HG03354 (cell line): ENCODE measurements around the gene LDB2.

ENCODE experiments used
- ATAC-seq: cut with Tn5 transposase; IDR thresholded peaks from one replicate; pipeline ENCODE4 v1.9.1; 2021; ENCODE audit warnings: mild to moderate bottlenecking; ENCODE audit not compliant: unreplicated experiment, poor library complexity, severe bottlenecking

LDB2 gene

DNA sequence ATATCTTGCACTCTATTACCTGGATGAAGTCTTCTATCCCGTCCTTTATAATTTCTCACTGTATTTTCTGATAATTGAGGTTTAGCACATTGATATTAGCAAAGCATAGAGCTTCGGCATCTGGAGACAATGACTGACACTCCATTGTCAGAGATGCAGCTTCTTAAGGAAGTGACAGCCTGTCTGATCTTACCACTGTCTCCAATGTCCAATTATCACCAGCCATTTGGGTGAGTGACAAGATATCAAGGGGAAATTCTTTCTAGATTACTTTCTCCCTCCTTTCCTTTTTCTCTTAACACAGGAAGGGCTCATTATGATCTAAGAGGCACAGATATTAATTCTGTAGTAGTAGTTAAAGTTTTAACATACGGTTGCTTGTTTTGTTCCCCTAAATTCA, 86.4 kb downstream of the LDB2 start:
- no peak for ATAC-seq

DNA sequence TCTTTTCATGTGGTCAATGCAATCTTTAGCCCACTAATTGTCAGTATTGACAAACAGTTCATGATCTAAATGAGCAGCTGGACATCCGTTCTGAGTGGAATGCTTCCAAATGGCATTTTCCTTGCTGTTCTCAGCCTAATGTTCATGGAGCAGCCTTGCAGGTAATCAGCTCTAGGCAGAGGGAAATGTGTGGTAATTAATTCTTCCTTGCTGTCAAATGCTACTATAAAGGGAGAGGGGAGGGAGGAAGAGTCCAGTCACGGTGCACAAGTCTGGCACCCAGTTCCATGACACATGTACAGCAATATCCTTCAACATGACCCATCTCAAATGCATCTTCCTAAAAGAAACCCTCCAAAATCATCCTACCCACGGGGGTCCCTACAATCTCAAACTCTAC, 88.5 kb downstream of the LDB2 start:
- ATAC-seq = no peak

DNA sequence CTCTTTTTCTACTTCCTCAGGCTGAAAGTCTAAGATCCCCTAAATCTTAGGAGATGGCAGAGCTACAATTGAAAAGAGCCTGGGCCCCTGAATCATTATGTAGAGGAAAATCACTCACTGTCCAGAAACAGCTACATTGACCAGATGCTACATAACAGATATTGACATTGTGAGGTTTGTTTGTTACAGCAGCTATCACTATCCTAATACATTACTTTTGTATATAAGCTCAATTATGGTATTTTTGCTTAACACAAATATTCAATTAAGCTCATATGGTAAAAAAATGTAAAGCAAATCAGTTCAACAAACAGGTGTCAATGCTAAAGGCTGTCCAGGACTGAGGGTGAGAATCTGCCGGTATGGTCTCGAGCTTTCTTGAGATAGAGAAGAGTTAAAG, 89.4 kb downstream of the LDB2 start:
- ATAC-seq = no peak

DNA sequence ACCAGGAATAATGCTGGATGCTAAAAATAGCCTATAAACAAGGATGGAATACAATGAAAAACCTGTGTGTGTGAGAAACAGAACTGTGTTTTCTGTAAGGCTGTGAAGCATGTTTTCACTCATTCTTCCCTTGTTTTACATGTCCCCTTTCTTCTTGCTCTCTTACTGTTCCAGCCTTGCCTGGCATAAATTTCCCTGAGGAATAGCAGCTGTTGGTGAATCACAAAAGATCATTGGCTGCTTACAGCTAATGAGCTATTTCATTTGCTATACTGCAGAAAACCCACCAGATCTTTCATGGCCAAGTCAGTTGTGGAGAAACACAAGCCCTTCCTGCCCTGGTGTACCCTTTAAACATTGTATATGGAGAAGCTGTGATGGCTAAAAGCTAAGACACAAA, 91.1 kb downstream of the LDB2 start:
- ATAC-seq = no peak

DNA sequence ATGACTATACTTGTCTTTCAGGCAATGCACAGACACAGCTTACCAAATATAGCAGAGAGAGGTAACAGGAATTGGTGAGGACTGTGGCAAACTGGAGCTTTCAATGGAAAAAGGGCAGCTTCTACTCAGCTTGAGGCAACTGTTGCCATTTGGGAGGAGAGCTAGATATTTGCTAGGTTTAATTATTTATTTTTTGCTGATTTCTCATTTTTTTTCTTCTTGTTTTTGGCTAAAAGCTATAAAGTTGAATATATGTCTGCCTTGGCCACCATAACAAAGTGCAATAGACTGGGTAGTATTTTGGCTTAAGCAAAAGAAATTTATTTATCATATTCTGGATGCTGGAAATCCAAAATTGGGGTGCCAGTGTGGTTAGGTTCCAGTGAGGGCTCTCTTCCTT, 93.9 kb downstream of the LDB2 start:
- no peak for ATAC-seq

DNA sequence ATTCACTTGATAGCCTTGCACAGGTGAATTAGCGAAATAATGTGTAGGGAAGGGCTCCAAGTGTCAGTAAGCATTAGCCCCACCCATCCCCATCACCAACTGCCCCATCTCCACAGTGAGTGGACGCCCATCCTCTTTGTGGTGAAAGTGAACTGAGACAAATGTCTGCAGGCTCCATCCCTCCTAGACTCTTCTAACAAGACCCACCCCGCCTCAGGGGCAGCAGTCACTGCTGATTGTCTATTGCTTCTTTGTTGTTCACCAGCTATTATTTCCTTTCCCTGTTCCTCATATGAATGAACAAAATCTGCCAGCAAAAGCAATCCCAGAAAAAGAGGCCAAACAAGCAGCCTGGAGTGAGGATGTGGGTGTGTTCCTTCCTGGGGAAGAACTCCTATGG, 96.4 kb downstream of the LDB2 start:
- no peak for ATAC-seq

DNA sequence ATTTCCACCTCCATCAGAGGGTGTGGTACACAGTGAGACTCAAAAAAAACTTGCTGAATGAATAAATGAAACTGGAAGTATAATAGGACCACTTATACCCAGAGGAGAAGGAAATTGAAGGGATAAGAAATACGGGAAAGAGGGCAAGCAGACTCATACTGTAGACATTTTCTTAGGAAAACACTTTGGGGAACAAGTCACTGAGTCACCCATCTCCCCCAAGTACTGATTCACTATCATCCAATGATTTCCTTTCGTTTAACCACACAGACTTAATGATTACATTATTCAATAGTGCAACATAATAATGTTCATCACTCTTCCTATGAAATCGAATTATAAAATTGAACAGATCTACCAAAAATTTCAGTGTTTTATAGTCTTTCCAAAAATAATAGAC, 97.1 kb downstream of the LDB2 start:
- no peak for ATAC-seq

DNA sequence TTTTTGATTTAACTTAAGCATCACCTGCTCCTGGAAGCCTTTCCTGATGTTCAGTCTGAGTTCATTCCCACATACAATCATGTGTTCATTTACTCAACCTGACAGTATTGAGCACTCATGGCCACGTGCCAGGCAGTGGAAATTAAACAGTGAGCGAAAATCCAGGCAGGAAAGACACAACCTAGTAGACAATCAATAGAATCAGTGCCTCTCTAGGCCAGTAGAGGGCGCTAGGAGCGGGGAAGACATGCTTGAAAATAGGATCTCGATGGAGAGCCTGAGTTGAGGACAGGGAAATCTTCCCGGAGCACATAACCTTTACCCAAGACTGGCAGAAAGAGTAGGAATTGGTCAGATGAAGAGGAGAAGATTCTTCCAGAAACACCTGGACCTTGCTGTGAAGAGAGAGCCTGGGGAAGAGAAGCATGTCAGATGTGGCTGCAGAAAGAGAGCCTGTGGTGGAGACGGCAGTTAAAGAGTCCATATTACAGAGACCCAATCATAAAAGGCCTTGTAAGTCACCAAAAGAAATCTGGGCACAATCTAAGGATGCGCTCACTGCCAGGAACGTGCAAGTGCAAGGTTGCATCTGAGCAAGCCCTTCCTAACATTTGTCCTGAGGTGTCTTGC, 103.5 kb downstream of the LDB2 start:
- peak; percentile 51 for ATAC-seq

DNA sequence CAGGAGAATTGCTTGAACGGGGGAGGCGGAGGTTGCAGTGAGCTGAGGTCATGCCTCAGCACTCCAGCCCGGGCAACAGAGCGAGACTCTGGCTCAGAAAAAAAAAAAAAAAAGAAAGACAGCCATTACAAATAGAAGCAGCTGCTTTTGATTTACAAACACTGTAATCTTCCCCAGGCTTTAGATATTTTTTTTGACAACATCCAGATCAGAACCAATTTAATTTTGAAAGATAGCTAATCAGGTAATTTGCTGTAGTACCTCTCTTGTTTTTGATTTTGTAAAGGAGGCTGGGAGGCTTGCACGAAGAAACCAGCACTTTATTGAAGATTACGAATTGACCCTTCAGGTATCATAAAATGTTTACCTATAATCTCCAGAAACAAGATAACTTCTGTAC, 107.0 kb downstream of the LDB2 start:
- no peak for ATAC-seq

DNA sequence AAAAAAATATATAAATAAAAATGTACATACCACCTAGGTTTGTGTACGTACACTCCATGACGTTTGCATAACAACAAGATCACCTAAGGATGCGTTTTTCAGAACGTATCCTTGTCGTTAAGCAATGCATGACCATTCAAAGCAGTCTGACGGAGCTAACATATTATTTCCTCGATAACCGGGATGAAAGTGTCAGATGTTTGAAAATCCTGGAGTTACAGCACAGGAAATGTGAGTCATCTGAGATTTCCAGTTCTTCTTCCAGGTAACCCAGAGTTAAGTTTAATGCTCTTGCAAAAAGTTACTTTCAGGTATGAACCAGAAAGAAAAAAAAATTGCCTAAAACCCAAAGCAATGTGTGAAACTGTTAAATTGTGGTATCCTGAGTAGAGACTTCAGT, 107.9 kb downstream of the LDB2 start:
- no peak for ATAC-seq

DNA sequence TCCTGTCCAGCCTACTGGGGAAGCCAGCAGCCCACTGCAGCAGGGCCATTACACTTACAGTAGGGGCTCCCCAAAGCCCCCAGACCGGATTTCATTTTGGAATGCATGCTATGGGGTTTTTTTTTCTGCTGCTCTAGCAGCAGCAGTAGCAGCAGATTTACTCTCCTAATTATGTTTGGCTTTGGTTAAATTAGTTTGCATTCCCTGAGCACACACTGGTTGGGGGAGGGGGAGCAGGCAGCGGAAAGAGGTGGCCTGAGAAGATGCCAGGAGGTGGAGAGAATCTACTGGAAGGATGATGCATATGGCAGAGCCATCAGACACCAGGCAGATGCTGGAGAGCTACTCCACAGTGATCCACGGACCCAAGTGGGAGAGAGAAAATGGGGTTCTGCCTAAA, 109.6 kb downstream of the LDB2 start:
- no peak for ATAC-seq

DNA sequence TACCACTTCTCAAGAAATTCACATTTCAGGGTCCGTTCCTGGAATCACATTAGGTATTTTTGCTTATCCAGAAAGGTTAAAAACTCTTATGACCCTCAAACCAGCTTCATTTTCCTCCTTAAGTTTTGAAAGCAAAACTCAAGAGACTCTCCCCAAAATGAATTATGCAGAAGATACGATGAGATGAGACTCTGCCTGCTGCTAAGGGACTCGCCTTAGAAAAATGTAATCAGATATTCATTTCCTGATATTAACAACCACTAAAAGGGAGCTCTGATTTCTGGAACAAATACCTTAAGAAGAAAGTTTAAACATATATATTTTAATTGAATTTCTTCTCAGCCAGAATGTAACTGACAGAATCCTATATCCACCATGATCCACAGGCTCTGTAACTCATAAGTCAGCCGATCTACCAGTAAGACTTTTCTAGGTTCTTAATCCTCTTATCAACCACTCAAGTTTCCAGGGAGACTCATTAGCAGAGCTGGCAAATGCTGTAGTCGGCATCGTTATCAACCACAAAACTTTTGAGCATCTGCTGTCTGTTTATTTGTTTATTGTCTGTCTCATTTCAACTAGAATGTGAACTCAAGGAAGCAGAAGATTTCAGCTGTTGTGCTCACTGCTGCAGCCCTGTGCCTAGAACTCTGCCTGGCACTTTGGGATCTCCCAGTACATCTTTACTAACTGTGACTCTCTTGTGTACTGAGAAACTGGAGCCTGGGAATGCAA, 112.5 kb downstream of the LDB2 start:
- ATAC-seq = no peak

DNA sequence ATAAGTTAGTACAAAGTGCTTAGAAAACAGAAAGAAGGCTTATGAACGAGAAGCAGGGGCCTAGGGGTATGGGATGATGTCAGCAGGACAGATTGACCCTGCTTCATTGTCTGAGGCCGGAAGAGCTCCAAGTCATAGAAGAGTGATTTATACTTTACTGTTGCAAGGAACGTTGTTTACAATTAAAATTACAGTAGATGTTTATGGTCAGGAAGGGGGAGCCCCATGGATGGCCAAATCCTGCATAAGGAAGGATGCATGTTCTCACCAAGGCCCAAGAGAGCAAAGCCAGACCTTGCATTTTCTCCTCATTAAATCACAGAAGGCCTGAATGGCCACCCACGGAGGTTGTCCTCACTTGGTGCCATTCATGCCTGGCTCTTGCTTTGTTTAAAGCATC, 115.3 kb downstream of the LDB2 start:
- ATAC-seq = no peak

DNA sequence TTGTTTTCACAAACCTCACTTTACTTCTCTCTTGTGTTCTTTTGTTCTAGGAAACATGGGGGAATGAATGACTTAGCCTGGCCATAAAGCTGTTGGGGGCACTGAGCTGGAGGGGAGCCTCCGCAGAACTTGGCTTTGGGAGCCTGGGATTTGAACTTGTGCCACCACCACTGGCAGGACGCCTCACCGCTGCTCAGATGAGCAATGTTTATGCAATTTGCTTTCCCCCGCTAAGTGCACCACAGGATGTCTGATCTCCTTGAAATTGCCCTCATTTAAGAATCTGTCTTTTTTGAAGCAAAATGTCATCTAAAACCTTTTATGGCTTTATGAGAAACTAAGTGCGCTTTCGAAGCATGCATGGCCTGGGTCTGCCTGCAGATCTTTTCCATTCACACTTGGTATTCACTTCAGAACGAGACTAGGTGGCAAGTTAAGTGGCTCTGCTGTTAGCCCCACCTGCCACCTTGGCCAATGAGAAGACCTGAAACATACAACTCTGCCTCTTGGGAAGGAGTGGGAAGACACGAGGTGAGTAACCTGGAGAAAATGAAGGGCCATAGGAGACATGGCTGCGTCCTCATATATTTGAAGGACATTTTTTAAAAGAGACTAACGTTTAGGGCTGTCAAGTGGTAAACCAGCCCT, 119.3 kb downstream of the LDB2 start:
- no peak for ATAC-seq

DNA sequence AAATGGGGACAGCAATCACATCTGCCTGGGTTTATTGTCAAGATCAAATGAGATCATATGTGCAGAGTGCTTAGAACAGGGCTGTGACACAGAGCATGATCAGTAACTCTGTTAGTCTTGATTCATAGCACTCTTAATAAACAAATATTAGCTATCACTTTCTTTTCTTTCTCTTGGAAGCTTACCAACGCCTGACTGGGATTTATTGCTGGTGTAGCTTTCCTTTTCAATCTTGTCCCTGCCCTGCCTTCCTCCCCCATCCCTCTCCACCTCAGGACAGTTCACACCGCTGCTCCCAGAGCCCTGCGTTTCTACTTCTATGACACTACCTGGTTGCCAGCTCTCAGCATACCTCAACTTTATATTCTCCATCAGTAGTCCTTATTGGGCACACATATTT, 120.7 kb downstream of the LDB2 start:
- no peak for ATAC-seq

DNA sequence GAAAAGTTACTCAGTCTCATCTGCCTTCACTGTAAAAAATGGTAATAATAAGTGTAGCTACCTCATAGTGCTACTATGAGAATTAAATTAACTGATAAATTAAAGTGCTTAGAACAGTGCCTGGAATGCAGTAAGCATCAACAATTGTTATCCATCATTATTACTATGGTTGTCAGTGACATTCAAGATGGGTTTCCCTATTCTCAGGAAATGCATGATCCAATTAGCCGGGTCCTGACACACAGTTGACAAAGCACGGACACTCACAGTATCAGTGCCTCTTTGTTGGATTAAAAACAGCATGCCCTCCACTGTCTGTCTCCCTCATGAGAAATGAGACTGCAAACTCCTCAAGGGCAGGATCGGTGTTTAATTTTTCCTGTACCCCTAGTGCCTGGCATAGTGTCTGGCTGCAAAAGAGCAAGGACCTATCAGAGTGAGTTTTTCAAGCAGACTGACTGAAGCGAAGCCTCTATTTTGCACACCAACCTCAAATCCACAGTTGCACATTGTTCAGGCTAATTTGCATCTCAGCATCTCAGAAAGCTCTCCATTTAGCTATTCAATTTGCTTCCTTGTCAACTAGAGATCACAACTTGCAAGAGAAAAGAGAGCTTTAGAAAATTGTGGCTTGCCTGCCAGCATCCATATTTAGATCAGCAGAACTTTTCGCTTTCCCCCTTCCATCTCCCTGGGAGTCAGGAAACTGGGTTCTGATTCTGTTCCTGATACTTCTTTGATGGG, 122.9 kb downstream of the LDB2 start:
- ATAC-seq = no peak

DNA sequence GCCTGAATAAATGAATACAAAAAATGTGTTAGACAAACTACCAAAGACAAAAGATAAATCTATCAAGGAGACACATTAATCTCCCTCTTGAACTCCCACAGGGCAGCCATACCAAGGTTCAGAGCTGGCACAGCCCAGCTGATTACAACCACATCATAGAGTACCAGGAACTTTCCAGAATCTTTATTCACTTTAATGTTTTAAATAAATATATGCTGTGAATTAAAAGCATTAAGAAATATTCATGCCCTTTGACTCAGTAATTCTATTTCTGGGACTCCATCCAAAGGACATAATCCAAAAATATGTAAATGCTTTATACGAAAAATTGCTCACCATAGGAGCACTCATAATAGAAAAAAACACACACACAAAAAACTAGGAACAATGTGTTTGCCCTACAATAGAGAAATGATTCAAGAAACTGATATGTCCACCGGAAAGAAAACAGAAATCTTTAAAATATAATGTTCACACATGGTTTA, 126.0 kb downstream of the LDB2 start:
- no peak for ATAC-seq

DNA sequence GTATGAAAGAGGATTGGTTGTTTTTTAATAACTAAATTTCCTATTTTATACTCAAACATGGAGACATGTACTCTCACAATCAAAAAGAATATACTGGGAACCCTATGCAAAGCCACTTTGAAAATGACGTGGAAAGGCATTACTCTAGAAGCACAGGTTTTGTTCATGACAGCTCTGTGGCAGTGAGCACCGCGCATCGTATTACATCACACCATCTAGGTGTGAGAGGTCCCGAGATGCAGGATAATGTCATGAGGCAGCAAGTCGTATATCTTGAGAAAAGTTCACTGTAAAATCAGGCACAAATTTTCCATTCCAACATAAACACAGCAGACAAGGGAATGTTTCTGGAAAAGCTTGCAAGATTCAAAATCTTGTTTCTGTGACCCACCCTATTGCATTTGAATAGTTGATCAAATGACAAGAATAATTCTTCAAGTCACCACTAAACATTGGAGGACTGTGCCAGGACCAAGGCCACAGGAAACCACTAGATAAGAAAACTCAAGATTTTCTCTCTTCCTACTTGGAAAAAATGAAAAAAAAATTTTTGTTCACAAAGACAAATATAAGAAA, 127.6 kb downstream of the LDB2 start:
- ATAC-seq = no peak

DNA sequence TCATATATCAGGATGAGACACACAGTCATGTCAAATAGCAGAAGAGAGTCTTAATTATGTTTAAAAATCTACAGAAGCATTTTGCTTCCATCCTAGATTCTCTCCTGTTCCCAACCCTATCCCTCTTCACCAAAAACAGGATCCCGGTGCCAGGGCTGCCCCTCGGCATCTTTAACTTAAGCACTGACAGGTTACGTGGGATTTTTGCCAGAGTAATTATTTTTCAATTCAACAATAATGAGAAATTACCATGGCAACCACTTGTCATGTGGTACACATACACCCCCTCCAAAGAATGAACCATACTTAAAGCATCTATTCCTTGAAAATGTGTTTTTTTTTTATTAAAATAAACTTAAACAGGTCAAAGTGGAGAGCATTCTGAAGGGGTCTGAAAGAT, 130.6 kb downstream of the LDB2 start:
- ATAC-seq = no peak

DNA sequence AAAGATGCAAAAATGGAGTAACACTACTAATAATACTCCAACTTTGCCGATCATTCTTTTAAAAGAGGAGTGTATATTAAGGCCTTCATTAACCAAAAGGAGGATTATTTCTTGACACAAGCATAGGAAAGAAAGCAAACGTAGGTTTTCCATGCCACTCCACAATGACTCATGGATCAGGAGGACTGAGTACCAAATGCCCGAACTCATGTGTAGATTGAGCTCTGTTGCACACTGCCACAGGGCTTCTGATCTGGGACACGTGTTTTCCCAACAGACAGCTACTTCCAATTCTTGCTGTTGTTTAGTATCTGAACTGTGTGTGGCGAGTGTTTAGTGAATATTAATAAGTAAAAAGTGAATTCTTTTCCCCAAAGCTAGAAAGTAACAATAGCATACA, 131.2 kb downstream of the LDB2 start:
- ATAC-seq = no peak
